ENCODE data around the gene REPIN1. TPM values are rescaled to one million over a fixed set of nuclear protein-coding genes. Genes with fewer than 3 reads are reported as not detected.

Gene REPIN1
- total RNA-seq, 4 donors from 2014 or later: 115 to 332 (median 159) TPM

GRCh38 chr7:150400008-150400787 lies 31.6 kb downstream of the REPIN1 start:
- DNase-seq: no peak

DNA sequence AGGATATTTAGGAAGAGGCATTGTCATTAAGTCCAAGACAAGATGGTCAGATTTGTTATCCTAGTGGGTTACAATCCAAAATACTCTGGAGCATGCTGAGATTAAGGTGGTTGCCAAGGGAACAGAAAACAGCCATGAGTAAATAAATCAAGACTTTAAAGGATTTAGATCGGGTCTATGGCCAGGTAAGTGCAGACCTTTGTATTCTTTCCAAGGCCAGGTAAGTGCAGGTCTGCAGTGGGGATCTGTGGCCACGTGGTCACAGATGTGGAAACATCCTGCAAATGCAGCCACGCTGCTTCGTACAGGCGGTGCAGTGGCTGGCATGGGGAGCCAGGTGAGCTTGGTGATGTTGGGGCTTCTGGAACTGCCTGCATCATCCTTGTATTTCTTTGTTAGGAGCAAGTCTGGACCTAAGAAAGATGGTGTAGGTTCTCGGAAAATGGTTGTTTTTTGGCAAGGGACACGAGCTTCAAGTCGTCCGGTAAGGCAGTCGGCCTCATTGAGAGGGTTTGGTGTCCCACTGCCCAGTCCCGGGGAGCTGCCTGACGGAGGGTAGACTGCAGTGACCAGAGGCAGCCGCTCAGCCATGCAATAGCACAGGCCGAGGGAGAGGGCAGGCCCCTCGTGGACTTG lies 32.3 kb downstream of the REPIN1 start:
- in situ Hi-C loops (cut with MboI; ENCODE audit: low sequenced_read_pairs in 4 of 4) (loop anchor here in 2 of 4 donors (25.0 kb wide), 1 partner anchor 114 kb away; no protein-coding TSS in a partner anchor), intact Hi-C loops (cut with DNase I; ENCODE audit: low total_unique reads) (loop anchor here (10.0 kb wide), 1 partner anchor 624 kb away; the partner anchor contains the start of genes ABCB8 and ATG9B)
- H3K27ac ChIP-seq: no peak overlapping the region

More at GRCh38 chr7:150400008-150400787, 31.6 kb downstream of the REPIN1 start:
- Histone ChIP-seq H3K27me3 (no peaks in the 10 kb centered on the region), H3K9me3 (no peaks in the 10 kb centered on the region), H3K27ac (no peak overlapping the region), H3K36me3 (no peaks in the 10 kb centered on the region), H3K4me1 (peaks cover 5 to 12% of the 10 kb centered on the region in 2 donors), H3K4me3 (no peak overlapping the region)
- no peak for TF ChIP-seq POLR2A (IDR thresholded peaks at IDR 0.05)
- TF ChIP-seq, protein P1, sequence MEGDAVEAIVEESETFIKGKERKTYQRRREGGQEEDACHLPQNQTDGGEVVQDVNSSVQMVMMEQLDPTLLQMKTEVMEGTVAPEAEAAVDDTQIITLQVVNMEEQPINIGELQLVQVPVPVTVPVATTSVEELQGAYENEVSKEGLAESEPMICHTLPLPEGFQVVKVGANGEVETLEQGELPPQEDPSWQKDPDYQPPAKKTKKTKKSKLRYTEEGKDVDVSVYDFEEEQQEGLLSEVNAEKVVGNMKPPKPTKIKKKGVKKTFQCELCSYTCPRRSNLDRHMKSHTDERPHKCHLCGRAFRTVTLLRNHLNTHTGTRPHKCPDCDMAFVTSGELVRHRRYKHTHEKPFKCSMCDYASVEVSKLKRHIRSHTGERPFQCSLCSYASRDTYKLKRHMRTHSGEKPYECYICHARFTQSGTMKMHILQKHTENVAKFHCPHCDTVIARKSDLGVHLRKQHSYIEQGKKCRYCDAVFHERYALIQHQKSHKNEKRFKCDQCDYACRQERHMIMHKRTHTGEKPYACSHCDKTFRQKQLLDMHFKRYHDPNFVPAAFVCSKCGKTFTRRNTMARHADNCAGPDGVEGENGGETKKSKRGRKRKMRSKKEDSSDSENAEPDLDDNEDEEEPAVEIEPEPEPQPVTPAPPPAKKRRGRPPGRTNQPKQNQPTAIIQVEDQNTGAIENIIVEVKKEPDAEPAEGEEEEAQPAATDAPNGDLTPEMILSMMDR (IDR thresholded peaks at IDR 0.05 in 4 of 5, conservative IDR thresholded peaks at IDR 0.05 in 1 of 5): no peak
- intact Hi-C loops (cut with DNase I; ENCODE audit: low total_unique reads) (loop anchor here (10.0 kb wide), 1 partner anchor 625 kb away; the partner anchor contains the start of genes ABCB8 and ATG9B), in situ Hi-C loops (cut with MboI; ENCODE audit: low sequenced_read_pairs in 4 of 4) (loop anchor here in 2 of 4 donors (25.0 kb wide), 1 partner anchor 113 kb away; no protein-coding TSS in a partner anchor)
- no peak for ATAC-seq

DNA sequence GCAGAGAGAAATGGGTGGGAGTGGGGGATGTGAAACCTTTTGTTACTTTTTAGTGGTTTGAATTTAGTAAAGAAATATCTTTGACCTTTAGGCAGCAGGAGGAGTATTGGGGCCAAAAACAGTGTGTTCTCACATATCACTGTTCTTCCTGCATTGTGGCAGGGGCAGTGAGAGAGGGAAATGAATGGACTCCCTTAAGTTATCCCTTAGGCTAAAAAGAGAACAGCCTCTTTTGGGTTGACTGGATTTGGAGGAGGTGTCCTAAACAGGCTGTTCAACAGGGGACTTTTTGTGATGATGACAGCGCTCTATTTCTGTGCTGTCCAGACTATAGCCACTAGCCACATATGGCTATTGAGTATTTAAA lies 32.8 kb downstream of the REPIN1 start:
- in situ Hi-C loops (cut with MboI; ENCODE audit: low sequenced_read_pairs in 4 of 4) (loop anchor here in 2 of 4 donors (25.0 kb wide), 1 partner anchor 114 kb away; no protein-coding TSS in a partner anchor), intact Hi-C loops (cut with DNase I; ENCODE audit: low total_unique reads) (loop anchor here (10.0 kb wide), 1 partner anchor 623 kb away; the partner anchor contains the start of genes ABCB8 and ATG9B)
- no peak for ATAC-seq

More for the DNA sequence above, 32.3 kb downstream of the REPIN1 start:
- no peaks in the 10 kb centered on the region for H3K36me3 ChIP-seq
- no peaks in the 10 kb centered on the region for H3K9me3 ChIP-seq
- DNase-seq (no peak), ATAC-seq (no peak)
- H3K27me3 ChIP-seq: no peaks in the 10 kb centered on the region
- H3K4me1 ChIP-seq: peaks cover 5 to 12% of the 10 kb centered on the region in 2 donors
- TF ChIP-seq POLR2A (IDR thresholded peaks at IDR 0.05): no peak
- TF ChIP-seq, protein P1 (IDR thresholded peaks at IDR 0.05 in 4 of 5, conservative IDR thresholded peaks at IDR 0.05 in 1 of 5): no peak
- H3K4me3 ChIP-seq: no peak overlapping the region

GRCh38 chr7:150401861-150402631 lies 33.4 kb downstream of the REPIN1 start:
- intact Hi-C loops (cut with DNase I; ENCODE audit: low total_unique reads): loop anchor here (10.0 kb wide), 1 partner anchor 623 kb away; the partner anchor contains the start of genes ABCB8 and ATG9B
- no peak for ATAC-seq

More for the DNA sequence above, 32.8 kb downstream of the REPIN1 start:
- Histone ChIP-seq H3K27me3 (no peaks in the 10 kb centered on the region), H3K4me1 (peaks cover 5 to 12% of the 10 kb centered on the region in 2 donors), H3K9me3 (no peaks in the 10 kb centered on the region), H3K4me3 (no peak overlapping the region), H3K36me3 (no peaks in the 10 kb centered on the region), H3K27ac (no peak overlapping the region)
- no peak for DNase-seq
- TF ChIP-seq POLR2A (IDR thresholded peaks at IDR 0.05): no peak
- TF ChIP-seq, protein P1 (IDR thresholded peaks at IDR 0.05 in 4 of 5, conservative IDR thresholded peaks at IDR 0.05 in 1 of 5): no peak

More at GRCh38 chr7:150401861-150402631, 33.4 kb downstream of the REPIN1 start:
- H3K4me3 ChIP-seq: no peak overlapping the region
- no peak for DNase-seq
- no peak overlapping the region for H3K27ac ChIP-seq
- H3K4me1 ChIP-seq: peaks cover 5 to 12% of the 10 kb centered on the region in 2 donors
- H3K36me3 ChIP-seq: no peaks in the 10 kb centered on the region
- in situ Hi-C loops (cut with MboI; ENCODE audit: low sequenced_read_pairs in 4 of 4): loop anchor here in 2 of 4 donors (25.0 kb wide), 1 partner anchor 115 kb away; no protein-coding TSS in a partner anchor
- H3K9me3 ChIP-seq: no peaks in the 10 kb centered on the region
- H3K27me3 ChIP-seq: no peaks in the 10 kb centered on the region
- TF ChIP-seq, protein P1 (IDR thresholded peaks at IDR 0.05 in 4 of 5, conservative IDR thresholded peaks at IDR 0.05 in 1 of 5): no peak
- no peak for TF ChIP-seq POLR2A (IDR thresholded peaks at IDR 0.05)

All from gastrocnemius medialis (tissue), 4 donors.